Hepatocyte (in vitro differentiated cells): Measurements from ENCODE around the gene SF3B5.

Source experiments
- EZH2 ChIP-seq: fragments of 200-600 bp; sonication (generic); IDR thresholded peaks from 2 replicates; pipeline ENCODE4 v1.6.1; 2016; ENCODE audit warnings: antibody characterized with exemption, mild to moderate bottlenecking, borderline replicate concordance
- TF ChIP-seq, protein P1 (sequence below): fragments of 200-600 bp; sonication (generic); IDR thresholded peaks from 2 replicates; pipeline ENCODE4 v1.5.1; 2016; ENCODE audit warnings: antibody characterized with exemption, mild to moderate bottlenecking; ENCODE audit not compliant: poor library complexity

DNA sequence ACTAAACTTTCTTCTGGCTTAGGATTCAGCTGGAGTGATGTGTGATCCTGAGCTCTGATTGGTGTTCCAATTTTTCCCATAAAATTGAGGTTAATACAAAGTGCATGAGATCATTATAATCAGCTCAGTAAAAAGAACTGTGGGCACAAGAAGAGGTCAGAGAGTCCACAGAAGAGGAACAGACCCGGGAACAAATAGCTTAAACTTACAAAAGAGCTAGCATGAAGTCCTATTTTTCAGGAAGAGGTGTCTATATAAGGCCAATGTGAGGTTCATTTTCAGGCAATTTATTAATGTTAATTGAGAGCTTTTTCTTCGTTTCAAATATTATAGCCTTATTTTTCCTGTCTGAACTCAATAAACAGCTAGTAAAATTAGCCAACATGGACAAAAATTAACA is 28.0 kb upstream of the SF3B5 start:
- TF ChIP-seq, protein P1, sequence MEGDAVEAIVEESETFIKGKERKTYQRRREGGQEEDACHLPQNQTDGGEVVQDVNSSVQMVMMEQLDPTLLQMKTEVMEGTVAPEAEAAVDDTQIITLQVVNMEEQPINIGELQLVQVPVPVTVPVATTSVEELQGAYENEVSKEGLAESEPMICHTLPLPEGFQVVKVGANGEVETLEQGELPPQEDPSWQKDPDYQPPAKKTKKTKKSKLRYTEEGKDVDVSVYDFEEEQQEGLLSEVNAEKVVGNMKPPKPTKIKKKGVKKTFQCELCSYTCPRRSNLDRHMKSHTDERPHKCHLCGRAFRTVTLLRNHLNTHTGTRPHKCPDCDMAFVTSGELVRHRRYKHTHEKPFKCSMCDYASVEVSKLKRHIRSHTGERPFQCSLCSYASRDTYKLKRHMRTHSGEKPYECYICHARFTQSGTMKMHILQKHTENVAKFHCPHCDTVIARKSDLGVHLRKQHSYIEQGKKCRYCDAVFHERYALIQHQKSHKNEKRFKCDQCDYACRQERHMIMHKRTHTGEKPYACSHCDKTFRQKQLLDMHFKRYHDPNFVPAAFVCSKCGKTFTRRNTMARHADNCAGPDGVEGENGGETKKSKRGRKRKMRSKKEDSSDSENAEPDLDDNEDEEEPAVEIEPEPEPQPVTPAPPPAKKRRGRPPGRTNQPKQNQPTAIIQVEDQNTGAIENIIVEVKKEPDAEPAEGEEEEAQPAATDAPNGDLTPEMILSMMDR: no peak
- no peak for TF ChIP-seq EZH2
